ENCODE results near the gene HM13.
"Not testable (repeated sequence)": the region's sequence is repeated elsewhere in the genome, so short reads cannot be mapped to it uniquely, and the experiment has no call there.

HM13 gene

DNA sequence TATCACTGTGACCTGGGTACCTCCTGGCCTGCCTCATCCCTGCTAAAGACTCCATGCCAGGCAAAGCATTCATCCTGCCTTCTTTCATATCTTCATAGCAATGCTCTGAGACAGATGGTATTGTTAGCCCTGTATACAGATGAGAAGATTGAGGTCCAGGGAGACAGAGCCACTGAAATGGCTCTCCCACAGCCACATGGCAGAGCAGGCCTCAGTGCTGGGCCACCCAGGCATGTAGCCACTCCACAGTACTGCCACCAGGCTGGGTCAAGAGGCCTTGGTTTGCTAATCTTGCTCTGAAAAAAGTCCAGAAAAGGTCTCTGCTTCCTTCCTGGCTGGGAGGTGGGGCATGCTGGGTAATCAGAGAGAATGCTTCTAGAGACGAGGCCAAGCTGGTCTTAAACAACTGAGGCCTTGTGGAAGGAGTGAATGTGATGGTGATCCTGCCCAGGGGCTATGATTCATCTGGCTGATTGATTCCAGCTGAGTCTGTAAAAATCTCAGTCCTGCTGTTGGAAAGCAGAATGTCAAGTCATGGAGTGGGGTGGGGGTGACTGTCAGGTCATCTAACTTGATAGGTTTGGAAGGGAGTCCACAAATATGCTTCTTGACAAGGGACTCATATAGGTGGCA, 29.8 kb downstream of the HM13 start:
- no peak for DNase-seq

DNA sequence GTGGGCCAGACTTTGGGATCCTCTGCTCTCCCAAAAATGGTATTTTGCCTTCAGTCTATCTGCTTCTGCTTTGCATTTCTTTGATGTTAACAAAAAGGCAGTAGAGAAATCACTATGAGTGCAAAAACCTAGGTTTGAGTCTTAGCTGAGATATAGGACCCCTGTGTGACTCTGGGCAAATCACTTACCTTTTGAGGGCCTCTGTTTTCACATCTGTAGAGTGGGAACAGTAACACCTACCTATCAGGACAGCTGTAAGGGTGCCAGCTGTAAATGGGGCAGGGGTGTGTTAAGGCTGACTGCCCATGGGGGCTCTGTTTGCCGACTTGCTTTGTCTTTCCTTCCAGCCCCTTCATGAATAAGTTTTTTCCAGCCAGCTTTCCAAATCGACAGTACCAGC, 30.4 kb downstream of the HM13 start:
- DNase-seq, result no peak

DNA sequence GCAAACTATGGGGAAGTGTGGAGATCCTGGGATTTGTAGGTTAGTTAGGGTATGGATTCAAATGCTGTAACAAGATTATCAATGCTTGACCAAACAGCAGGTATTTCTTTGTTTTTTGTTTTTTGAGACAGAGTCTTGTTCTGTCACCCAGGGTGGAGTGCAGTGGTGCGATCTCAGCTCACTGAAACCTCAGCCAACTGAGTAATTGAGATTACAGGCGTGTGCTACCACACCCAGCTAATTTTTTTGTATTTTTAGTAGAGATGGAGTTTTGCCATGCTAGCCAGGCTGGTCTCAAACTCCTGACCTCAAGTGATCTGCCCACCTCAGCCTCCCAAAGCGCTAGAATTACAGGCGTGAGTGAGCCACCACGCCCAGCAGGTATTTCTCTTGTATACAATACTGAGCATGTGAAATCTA, 31.4 kb downstream of the HM13 start:
- not testable (repeated sequence) for DNase-seq

DNA sequence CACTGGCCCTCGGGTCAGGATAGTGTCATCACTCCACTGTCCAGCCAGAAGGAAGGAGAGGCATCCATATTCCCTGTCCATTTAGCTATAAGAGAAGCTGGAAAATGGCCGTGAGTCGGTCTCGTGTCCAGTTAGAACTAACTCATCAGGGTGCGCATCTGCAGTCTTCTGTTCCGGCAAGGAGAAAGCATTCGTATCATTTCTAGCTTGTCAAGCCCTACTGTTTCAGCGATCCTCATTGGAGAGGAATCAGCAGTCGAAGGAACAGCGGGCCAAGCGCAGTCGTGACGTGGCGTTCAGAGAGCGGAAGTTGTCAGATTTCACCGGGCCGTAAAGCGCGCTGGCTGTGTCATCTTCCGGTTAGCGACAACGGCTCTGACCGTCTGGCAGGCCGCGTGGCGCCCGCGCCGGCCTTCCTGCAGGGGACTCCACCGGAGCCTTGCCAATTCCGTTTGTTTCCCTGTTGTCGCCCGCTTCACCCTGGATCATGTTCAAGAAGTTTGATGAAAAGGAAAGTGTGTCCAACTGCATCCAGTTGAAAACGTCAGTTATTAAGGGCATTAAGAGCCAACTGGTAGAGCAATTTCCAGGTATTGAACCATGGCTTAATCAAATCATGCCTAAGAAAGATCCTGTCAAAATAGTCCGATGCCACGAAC, 32.9 kb downstream of the HM13 start:
- peak; percentile 61 for DNase-seq

DNA sequence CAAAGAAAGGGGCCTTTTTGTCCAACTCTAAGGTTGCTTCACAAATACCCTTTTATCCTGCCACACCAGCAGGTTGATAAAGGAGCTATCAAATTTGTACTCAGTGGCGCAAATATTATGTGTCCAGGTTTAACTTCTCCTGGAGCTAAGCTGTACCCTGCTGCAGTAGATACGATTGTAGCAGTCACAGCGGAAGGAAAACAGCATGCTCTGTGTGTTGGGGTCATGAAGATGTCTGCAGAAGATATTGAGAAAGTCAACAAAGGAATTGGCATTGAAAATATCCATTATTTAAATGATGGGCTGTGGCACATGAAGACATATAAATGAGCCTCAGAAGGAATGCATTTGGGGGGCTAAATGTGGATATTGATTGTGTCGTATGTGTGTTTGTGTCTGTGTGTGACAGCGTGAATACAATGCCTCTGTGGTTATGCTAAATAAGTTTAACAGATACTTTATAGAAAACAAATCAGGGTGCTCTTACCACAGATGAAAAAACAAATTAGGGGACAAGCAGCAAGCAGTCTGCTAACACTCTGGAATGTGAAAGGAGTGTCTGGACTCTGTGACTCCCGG, 33.6 kb downstream of the HM13 start:
- DNase-seq, result no peak

DNA sequence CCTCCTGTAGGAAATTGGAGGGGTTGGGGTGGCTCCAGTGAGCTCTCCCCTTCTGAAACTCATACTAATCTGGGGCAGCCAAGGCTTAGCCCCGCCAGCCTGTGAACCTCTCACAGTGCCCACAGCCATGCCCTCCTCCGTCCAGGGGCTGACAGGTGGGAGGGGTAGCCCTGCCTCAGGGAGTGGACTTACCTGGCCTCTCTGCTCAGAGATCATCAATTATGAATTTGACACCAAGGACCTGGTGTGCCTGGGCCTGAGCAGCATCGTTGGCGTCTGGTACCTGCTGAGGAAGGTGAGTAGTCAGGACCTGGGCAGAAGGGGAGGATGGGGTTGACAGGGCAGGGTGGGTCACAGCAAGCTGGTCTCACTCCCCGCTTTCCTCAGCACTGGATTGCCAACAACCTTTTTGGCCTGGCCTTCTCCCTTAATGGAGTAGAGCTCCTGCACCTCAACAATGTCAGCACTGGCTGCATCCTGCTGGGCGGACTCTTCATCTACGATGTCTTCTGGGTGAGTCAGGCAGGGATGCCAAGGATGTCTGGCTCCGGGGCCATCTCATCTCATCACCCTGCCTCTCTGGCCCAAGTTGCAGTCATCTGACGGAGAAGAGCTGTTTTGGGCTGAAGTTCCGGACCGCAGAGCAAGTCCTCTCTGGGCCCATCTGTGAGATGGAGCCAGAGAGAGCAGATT, 34.7 kb downstream of the HM13 start:
- no peak for DNase-seq

DNA sequence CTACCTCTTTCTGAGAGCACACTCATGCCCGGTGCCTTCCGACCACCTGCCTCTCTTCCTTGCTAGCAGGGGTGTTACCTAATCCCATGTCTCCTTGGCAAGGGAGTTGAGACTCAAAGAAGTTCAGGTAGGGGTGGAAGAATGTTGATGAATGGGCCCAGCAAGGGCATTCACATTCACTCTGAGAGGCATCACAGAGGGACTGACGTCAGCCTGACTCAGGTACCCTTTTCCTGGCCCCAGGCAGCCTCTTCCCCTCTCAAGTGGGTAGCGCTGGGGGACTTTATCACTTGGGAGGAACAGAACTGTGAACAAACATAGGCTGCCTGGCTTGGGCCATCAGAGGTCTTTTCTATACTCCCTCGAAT, 35.3 kb downstream of the HM13 start:
- DNase-seq, result no peak

DNA sequence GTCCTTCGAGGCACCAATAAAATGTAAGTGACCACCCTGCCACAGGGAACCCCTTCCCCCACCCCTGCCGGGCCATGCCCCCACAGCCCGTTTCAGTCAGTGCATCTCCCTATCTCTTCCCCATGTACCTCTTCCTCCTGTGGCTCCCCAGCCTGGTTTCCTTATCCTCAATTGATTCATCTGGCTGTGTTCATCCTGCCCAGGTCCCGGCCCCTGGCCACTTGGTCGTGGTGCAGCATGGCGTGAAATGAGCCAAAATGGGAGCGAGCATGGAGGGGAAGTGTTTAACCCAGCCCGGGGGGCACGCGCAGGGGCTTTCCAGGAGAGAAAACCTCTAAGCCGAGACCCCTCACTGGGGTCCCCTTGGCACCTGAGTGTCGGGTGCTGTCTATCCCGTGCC, 35.9 kb downstream of the HM13 start:
- no peak for DNase-seq

DNA sequence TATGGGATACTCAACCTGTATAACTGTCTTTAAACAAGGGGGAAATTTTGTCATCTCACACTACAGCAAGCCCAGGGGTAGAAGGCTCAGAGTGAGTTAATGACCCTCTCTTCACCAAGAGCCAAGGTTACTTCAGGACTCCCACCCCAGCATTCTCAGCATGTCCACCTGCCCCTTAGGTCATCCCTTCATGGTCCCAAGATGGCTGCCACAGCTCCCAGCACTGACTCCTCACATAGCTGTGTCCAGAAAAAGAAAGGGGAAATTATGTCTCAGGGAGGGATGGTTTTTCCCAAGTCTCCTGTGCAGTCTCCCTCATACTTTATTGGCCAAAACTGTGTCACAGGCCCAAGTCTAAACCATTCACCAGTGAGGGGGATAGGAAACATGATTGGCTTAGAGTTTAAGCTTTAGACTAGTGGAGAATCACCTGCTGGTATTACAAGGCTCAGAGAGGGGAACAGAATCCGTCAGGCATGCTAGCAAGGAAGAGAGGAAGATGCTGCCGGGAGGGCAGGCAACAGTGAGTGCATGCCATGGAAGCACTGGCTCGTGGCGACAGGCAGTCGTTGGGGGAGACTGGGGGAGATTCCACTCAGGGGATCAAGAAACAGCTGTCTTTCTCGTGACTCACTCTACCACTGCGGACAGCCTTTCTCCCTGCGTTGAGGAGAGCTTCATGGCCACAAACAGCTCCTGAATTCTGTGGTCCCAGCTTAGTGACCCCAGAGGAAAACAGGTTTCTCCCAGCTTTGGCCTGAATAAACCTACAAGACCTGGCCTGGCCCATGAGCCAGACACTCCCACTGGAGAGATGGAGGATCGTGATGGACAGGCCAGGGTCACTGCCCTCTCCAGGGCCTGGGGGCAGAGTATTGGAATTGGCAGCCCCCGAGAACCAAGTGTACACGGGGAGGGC, 37.2 kb downstream of the HM13 start:
- no peak for DNase-seq

DNA sequence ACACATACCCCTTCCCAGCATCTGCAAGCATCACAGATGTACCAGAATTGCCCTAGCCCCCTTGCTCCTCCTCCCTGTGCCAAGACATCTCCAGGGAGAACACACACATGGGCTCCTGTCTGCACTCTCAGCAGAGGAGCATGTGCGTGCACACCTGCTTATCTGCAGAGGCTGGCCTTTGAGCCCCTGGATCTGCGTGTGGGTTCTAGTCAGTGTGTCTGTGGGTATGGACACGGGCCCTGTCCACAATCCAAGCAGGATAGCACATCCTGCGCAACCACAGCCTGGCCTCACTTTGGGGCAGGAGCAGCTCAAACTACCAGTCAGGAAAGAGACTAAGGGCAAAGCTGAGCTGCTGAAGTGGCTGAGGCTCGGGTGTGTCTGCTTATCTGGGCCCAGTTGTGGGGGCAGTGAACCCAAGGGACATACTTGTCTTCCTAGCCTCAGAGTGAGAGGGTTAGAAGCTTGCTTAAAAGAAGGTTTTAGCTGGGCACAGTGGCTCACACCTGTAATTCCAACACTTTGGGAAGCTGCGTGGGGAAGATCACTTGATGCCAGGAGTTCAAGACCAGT, 41.0 kb downstream of the HM13 start:
- DNase-seq, result no peak

DNA sequence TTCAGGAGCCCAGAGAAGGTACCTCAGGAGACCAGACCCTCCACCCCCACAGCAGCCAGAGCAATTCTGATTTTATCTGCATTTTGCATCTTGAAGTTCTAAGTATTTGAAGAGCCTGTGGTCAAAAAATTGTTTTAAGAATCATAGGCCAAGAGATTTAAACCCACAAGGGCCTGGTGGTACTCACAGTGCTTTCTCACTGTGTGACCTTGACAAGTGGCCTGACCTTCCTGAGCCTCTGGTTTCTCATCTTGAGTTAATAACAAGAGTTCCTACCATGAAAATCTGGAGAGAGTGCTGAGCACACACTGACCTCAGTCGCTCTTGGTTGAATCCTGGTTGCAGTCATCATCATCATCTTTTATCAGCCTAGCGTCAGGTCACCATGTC, 45.5 kb downstream of the HM13 start:
- no peak for DNase-seq

DNA sequence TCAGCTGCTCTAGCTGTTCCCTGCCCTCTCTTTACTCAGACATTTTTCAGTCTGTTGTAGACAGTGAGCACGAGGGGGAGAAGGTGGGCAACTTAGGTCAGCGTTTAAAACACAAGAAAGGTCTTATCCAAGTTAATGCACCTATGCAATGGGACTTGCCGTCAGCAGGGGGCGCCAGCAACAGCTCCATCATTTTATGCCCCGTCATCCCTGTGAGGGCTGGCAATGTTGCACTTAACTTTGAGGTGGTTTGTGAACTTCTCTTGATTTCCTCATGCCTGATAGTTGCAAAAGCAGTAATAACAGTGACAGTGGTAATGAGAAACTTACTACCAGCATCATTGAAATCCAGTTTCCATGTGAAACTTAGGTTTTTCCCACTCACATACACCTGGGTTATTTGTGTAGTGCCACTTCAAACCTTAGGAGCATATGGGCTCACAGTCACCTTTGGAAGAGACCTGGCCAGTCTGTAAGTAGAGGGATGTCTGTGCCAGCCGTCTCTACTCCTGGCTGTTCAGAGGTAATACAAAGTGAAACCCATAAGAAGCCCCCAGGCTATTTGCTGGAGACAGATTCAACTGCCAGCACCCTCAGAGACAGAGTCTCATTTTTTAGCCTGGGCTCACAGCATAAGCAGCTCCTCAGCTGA, 46.0 kb downstream of the HM13 start:
- peak; percentile 58 for DNase-seq

DNA sequence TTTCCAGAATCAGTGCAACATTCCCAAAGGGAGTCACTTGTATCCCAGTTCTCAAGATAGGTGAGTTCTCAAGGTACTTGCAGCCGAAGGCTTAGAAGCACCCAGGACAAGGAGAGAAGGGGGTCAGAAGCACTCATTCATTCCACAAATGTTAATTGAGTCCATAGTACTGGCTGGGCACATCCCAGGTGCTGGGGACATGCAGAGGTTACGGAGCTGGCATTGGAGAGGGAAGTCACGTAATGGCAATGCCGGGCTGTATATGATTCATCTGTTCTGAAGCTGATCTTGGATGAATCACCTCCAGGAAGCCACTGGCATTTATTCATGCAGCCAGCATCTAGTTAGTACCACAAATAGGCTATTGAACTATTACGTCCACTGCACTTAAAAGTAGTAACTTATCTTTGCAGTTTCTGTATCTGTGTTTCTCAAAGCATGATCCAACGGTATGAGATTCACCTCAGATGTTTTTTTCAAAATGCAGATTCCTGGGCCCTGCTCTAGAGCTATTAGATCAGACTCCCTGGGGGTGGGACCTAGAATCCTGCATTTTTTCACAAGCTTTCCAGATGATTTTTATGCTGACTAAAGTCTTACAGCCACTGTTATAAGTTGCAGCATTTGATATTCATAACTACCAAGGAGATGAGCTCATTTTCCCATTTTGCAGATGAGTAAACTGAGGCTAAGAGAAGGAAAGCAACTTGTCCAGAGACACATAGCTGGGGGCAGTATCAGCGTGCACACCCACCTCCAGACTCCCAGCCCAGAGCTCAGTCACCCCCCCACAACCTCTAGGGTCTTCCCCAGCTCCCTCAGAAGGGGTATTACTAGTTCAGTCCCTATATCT, 46.7 kb downstream of the HM13 start:
- DNase-seq, result no peak

DNA sequence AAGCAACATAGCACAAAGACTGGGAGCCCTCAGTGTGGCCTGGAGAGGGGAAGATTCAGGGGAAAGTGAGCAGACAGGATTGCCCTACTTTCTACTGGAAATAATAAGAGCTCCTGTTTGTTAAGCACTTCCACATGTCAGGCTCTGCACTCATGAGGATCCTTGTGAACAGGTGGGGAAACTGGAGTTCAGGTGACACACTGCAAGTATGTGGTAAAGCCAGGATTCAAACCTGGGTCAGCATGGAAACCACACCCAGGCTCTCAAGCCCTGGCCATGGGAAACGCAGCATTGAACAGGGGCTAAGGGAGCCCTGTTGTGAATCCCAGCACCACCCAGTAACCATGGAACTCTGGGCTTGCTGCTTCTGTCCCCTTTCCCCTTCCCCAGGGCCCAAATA, 48.0 kb downstream of the HM13 start:
- no peak for DNase-seq

DNA sequence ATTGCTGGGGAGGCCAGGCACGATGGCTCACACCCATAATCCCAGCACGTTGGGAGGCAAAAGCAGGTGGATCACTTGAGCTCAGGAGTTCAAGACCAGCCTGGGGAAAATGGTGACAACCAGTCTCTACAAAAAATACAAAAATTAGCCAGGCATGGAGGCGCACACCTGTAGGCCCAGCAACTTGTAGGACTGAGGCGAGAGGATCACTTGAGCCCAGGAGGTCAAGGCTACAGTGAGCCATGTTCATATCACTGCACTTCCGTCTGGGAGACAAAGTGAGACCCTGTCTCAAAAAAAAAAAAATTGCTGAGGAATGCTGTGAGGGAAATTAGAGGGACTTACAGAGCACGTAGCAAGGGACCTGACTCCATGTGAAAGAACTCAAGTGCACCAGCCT, 50.0 kb downstream of the HM13 start:
- no peak for DNase-seq

DNA sequence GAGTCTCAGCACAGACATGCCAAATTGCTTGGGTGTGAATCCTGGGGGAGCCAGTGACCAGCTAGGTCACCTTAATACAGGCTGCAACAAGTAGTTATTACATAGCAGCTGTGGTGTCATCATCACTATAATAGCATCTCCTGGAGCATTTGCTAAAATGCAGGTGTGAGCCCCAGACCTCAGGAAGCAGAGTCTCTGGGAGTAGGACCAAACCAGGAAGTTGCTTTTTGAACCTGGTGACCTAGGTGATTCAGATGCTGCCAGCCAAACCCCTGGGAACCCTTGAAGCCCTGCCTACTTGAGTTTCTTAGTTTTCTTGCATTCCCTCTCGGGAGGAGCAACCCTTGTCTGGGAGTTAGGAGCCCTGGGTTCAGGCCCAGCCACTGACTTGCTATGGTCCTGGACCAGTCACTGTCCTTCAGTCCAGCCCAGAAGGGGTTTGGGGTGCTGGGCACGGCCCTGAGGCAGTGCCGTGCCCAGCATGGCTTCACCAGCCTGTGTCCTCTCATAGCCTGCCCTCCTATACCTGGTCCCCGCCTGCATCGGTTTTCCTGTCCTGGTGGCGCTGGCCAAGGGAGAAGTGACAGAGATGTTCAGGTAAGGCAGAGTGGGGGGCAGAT, 51.6 kb downstream of the HM13 start:
- no peak for DNase-seq

DNA sequence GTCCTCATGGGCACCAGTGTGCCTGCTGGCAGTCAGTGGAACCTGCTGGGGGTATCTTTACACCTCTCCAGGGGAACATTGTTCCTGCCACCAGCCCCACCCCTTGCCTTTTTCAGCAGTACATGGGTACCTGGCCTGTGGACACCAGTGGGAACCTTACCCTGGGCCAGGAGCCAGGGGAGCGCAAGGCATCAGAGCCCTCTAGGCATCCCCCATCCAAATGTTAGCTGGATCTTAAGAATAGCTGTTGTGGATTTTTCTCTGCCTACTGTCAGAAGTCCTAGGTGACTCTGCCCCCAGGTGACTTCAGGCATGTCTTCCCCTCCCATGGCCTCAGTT, 52.0 kb downstream of the HM13 start:
- no peak for DNase-seq

DNA sequence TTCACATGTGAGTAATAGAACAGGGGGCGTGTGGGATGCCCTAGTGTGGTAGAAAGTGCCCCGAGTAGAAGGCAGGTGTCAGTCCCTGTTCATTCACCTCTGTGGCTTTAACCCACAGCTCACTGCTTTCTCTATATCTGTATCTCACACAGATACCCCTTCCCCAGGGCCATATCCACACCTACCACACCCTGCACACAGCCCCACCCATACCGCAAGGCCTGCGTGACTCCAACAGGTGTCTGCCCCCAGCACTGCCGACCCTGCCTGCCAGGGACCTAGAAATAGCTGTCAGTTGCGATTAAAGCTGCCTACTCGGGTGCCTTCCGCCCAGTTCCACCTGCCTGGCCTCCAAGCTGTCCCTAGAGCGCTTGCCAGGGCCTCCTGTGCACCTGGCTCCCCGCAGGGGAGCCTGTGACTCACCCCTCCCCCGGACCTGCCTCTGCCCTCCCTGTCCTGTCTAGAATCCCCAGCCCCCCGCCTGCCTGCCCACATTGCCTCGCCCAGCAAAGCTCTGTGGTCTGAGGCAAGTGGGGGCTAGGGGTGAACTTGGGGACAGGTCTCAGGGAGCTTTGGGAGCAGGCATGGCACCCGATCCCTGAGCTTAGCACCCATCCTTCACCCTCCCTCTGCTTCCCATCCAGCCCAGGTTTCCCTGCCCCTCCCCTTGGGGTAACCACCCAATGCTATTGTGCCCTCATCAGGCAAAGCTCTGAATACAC, 52.6 kb downstream of the HM13 start:
- DNase-seq, result no peak

DNA sequence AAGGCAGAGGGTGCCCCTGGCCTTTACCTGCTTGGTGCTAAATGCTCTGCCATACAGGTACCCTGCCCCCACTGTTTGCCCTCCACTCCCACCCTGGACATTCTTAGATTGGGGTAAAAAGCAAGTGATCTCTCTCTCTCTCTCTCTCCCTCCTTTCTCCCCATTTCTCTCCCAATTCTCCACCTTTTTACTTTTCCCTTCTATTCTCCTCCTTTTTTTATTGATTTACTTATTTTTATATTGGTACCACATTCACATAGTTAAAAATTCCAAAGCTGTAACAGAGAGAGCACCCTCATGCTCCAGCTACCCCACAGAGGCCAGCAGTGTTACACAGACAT, 53.1 kb downstream of the HM13 start:
- no peak for DNase-seq

DNA sequence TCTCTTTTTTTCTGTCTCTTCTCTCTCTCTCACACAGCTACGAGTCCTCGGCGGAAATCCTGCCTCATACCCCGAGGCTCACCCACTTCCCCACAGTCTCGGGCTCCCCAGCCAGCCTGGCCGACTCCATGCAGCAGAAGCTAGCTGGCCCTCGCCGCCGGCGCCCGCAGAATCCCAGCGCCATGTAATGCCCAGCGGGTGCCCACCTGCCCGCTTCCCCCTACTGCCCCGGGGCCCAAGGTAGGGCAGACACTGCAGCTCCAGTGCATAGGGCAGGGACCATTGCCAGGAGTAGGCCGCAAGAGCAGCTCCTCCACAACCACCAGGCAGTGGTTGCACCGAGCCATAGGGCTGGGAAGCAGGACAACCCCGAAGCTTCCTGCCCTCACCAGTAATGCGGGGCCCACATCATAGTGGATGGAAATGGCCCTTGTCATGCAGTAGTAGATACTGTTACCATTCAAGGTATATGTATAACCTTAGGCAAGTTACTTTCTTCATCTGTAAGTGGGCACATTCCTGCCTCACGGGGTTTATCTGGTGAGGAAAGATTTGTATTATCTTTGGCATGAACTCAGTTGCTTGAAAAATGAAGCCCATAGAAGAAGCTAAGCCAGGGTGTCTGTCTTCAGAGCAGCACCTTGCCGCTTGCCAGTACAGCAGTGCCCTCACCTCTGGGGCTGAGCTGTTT, 53.9 kb downstream of the HM13 start:
- DNase-seq, result no peak
